ENCODE data around the gene SLC45A3. TPM values are rescaled to one million over a fixed set of nuclear protein-coding genes. Genes with fewer than 3 reads are reported as not detected.

The SLC45A3 gene
- polyA plus RNA-seq, 1 donor (not counting 4 experiments of a cell fraction or from before 2014, with no cell fraction given), result 2.5 TPM

DNA sequence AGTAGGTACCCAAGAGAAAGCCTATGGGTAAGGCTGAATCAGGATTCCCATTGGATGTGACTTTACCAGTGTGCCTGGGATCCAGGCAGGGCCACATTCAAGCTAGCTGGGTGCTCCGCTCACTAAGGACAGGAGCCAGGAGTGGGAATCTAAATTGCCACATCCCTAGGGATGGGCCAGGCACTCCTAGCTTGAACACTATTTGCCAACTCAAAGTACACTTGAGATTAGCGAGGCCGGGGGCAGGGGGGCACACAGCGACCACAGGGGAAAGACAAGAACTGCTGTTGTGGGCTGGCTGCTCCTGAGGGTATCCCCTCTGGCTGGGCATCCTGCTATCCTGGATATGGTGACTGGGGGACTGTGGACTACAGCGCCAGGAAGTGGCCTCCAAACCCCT lies 4.3 kb downstream of the SLC45A3 start:
- dilution Hi-C loops (cut with MboI; ENCODE audit: extremely low pct_ligation_motif_present, low sequenced_read_pairs), result no loop called here
- H3K4me3 ChIP-seq (ENCODE audit: control insufficient read depth in 2 of 3, extremely low read depth in 1 of 3, insufficient read depth in 2 of 3, low read depth in 1 of 3, low read length in 3 of 3), result no peak overlapping the region
- no peaks in the 10 kb centered on the region for H3K9me3 ChIP-seq (ENCODE audit: control insufficient read depth, low read depth, low read length)
- H3K27ac ChIP-seq (ENCODE audit: control insufficient read depth, insufficient read depth, low read length), result no peak overlapping the region
- H3K4me1 ChIP-seq (ENCODE audit: control insufficient read depth, extremely low read depth, insufficient read depth, low read length), result peaks cover 19% of the 10 kb centered on the region
- TF ChIP-seq, protein P1, sequence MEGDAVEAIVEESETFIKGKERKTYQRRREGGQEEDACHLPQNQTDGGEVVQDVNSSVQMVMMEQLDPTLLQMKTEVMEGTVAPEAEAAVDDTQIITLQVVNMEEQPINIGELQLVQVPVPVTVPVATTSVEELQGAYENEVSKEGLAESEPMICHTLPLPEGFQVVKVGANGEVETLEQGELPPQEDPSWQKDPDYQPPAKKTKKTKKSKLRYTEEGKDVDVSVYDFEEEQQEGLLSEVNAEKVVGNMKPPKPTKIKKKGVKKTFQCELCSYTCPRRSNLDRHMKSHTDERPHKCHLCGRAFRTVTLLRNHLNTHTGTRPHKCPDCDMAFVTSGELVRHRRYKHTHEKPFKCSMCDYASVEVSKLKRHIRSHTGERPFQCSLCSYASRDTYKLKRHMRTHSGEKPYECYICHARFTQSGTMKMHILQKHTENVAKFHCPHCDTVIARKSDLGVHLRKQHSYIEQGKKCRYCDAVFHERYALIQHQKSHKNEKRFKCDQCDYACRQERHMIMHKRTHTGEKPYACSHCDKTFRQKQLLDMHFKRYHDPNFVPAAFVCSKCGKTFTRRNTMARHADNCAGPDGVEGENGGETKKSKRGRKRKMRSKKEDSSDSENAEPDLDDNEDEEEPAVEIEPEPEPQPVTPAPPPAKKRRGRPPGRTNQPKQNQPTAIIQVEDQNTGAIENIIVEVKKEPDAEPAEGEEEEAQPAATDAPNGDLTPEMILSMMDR (optimal IDR thresholded peaks at IDR 0.05 in 1 of 3, IDR thresholded peaks at IDR 0.05 in 1 of 3, conservative IDR thresholded peaks at IDR 0.05 in 1 of 3; ENCODE audit: extremely low read depth in 1 of 3, insufficient read depth in 2 of 3, low read length in 3 of 3), result no peak
- no peak for TF ChIP-seq EZH2 (IDR thresholded peaks at IDR 0.05; ENCODE audit: low read length)
- H3K9me1 ChIP-seq (ENCODE audit: control insufficient read depth, extremely low read depth, insufficient read depth, low read length), result no peaks in the 10 kb centered on the region
- H4K20me1 ChIP-seq (ENCODE audit: control insufficient read depth, extremely low read depth, insufficient read depth, low read length), result no peaks in the 10 kb centered on the region
- no peak overlapping the region for H3K9ac ChIP-seq (ENCODE audit: control insufficient read depth, extremely low read depth, insufficient read depth, low read length)
- H3K27me3 ChIP-seq (ENCODE audit: control insufficient read depth, extremely low read depth, insufficient read depth, low read length), result no peaks in the 10 kb centered on the region
- no peak overlapping the region for H3K4me2 ChIP-seq (ENCODE audit: control insufficient read depth, extremely low read depth, insufficient read depth, low read depth, low read length)
- H3K36me3 ChIP-seq (ENCODE audit: control insufficient read depth in 2 of 2, extremely low read depth in 1 of 2, insufficient read depth in 2 of 2, low read length in 2 of 2), result peaks cover 0 to 2% of the 10 kb centered on the region in 2 experiments
- peaks cover 4% of the 10 kb centered on the region for H3K79me2 ChIP-seq (ENCODE audit: control insufficient read depth, insufficient read depth, low read length)
- no peak overlapping the region for H2AFZ ChIP-seq (ENCODE audit: control insufficient read depth, low read length)
- DNase-seq (ENCODE audit: low read depth, low spot score) (no peak), FAIRE-seq (no peak)

DNA sequence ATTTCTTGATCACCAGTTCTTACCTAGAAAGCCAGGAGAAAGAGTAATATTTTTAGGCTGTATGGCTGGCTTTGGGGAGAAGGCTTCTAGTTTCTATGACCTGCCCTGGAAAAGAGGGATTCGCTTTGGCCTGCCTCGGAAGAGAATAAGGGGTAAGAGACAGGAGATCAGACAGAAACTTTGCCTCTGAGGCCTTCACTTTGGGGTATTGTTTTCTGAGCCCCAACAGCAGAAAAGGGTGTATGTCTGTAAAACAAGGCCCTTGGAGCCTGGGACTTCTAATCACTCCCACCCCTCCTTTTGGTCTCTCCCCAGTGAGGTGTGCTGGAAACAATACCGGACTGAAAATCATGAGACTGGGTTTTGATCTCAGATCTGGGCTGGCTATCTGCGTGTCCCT lies 5.1 kb downstream of the SLC45A3 start:
- Histone ChIP-seq H4K20me1 (ENCODE audit: control insufficient read depth, extremely low read depth, insufficient read depth, low read length) (no peaks in the 10 kb centered on the region), H3K4me3 (ENCODE audit: control insufficient read depth in 2 of 3, extremely low read depth in 1 of 3, insufficient read depth in 2 of 3, low read depth in 1 of 3, low read length in 3 of 3) (no peak overlapping the region), H2AFZ (ENCODE audit: control insufficient read depth, low read length) (no peak overlapping the region), H3K27ac (ENCODE audit: control insufficient read depth, insufficient read depth, low read length) (no peak overlapping the region), H3K4me1 (ENCODE audit: control insufficient read depth, extremely low read depth, insufficient read depth, low read length) (peaks cover 15% of the 10 kb centered on the region), H3K9me3 (ENCODE audit: control insufficient read depth, low read depth, low read length) (no peaks in the 10 kb centered on the region), H3K4me2 (ENCODE audit: control insufficient read depth, extremely low read depth, insufficient read depth, low read depth, low read length) (no peak overlapping the region), H3K27me3 (ENCODE audit: control insufficient read depth, extremely low read depth, insufficient read depth, low read length) (no peaks in the 10 kb centered on the region), H3K79me2 (ENCODE audit: control insufficient read depth, insufficient read depth, low read length) (peaks cover 4% of the 10 kb centered on the region), H3K9ac (ENCODE audit: control insufficient read depth, extremely low read depth, insufficient read depth, low read length) (no peak overlapping the region), H3K9me1 (ENCODE audit: control insufficient read depth, extremely low read depth, insufficient read depth, low read length) (no peaks in the 10 kb centered on the region), H3K36me3 (ENCODE audit: control insufficient read depth in 2 of 2, extremely low read depth in 1 of 2, insufficient read depth in 2 of 2, low read length in 2 of 2) (peaks cover 0 to 2% of the 10 kb centered on the region in 2 experiments)
- TF ChIP-seq EZH2 (IDR thresholded peaks at IDR 0.05; ENCODE audit: low read length), result no peak
- TF ChIP-seq, protein P1 (optimal IDR thresholded peaks at IDR 0.05 in 1 of 3, IDR thresholded peaks at IDR 0.05 in 1 of 3, conservative IDR thresholded peaks at IDR 0.05 in 1 of 3; ENCODE audit: extremely low read depth in 1 of 3, insufficient read depth in 2 of 3, low read length in 3 of 3), result no peak
- FAIRE-seq, result no peak
- DNase-seq (ENCODE audit: low read depth, low spot score), result no peak
- dilution Hi-C loops (cut with MboI; ENCODE audit: extremely low pct_ligation_motif_present, low sequenced_read_pairs), result no loop called here

Data from keratinocyte (primary cell).